HepG2 (cell line): ENCODE measurements around the gene IFNG-AS1. TPM values are rescaled to one million over a fixed set of nuclear protein-coding genes. Genes with fewer than 3 reads are reported as not detected.

Experiments
- ATAC-seq: fragments of 200-7000 bp; cut with Tn5 transposase; 3 replicates; pipeline ENCODE4 v1.9.1; 2020; ENCODE audit warnings: mild to moderate bottlenecking, moderate library complexity
- BruUV-seq: library from RNA; stranded (reverse); fragments of 400-500 nt; replicated peaks from 2 replicates; lab custom pipeline; 2021; lab: Mats Ljungman, UMichigan
- CTCF ChIA-PET: fragments of 300-600 bp; formaldehyde crosslinking; extraction: SDS; loops from one replicate; lab custom pipeline; 2021; ENCODE audit warnings: low total read pairs, inconsistent platforms, low intra/inter-chr PET ratio; lab: Yijun Ruan, JAX
- POLR2A ChIA-PET: fragments of 350-600 bp; sonication (Branson Sonifier 250); formaldehyde crosslinking; loops from one replicate; lab custom pipeline; 2020; ENCODE audit warnings: antibody characterized with exemption, inconsistent platforms; lab: Yijun Ruan, JAX
- DNase-seq: peaks from one replicate; pipeline ENCODE4 v3.0.0-alpha.2; 2015; ENCODE audit warnings: low spot score
- FAIRE-seq: peaks from 3 replicates; lab custom pipeline; 2011; peaks lifted over from hg19 to GRCh38; lab: Jason Lieb, UNC
- H2AFZ ChIP-seq: one replicate; pipeline ENCODE4 v1.6.1; 2011; ENCODE audit warnings: low read length, inconsistent platforms
- H3K27ac ChIP-seq: fragments of 300-600 bp; 3 replicates; pipeline ENCODE4 v1.8.0; 2011; ENCODE audit warnings: mixed run types, mild to moderate bottlenecking, mixed read lengths, low read length, inconsistent platforms; ENCODE audit not compliant: insufficient read depth; ENCODE audit errors: extremely low read length
- H3K27me3 ChIP-seq, 2 experiments: fragments of 200-600 bp in 1 of 2; 2 replicates in 1 of 2; 3 replicates in 1 of 2; pipeline versions ENCODE4 v1.6.0 to v1.8.0; 2011; ENCODE audit warnings: low read length in 2 of 2, mild to moderate bottlenecking in 2 of 2, moderate library complexity in 2 of 2, inconsistent platforms in 1 of 2; ENCODE audit not compliant: insufficient read depth in 2 of 2, control insufficient read depth in 1 of 2
- H3K36me3 ChIP-seq, 2 experiments: fragments of 200-600 bp in 1 of 2; replicated peaks in 1 of 2; 2 replicates in 1 of 2; 3 replicates in 1 of 2; pipeline versions ENCODE4 v1.5.1 to v1.8.0; 2011; ENCODE audit warnings: low read length in 2 of 2, inconsistent platforms in 1 of 2; ENCODE audit not compliant: insufficient read depth in 2 of 2, control insufficient read depth in 1 of 2
- H3K4me1 ChIP-seq: 2 replicates; pipeline ENCODE4 v1.5.1; 2012; ENCODE audit warnings: low read length, inconsistent platforms; ENCODE audit not compliant: insufficient read depth
- H3K4me2 ChIP-seq: 2 replicates; pipeline ENCODE4 v1.6.0; 2011; ENCODE audit warnings: low read depth, low read length, inconsistent platforms
- H3K4me3 ChIP-seq, 3 experiments: fragments of 200-600 bp in 1 of 3; sonication (generic), shearing (Covaris generic) in 1 of 3; replicated peaks in 1 of 3; 2 replicates each; pipeline ENCODE4 v1.5.1; 2011 to 2016; ENCODE audit warnings: low read length in 3 of 3, inconsistent platforms in 2 of 3, low read depth in 2 of 3, mild to moderate bottlenecking in 2 of 3, control low read depth in 1 of 3, mixed read lengths in 1 of 3; ENCODE audit not compliant: insufficient read depth in 1 of 3
- H3K79me2 ChIP-seq: one replicate; pipeline ENCODE4 v1.6.1; 2011; ENCODE audit warnings: low read length, inconsistent platforms; ENCODE audit not compliant: insufficient read depth
- H3K9ac ChIP-seq: 2 replicates; pipeline ENCODE4 v1.6.0; 2011; ENCODE audit warnings: mild to moderate bottlenecking, low read depth, low read length, inconsistent platforms; ENCODE audit not compliant: insufficient read depth
- H3K9me3 ChIP-seq: 2 replicates; pipeline ENCODE4 v1.5.1; 2012; ENCODE audit warnings: mild to moderate bottlenecking, low read length
- H4K20me1 ChIP-seq: 2 replicates; pipeline ENCODE4 v1.6.0; 2011; ENCODE audit warnings: inconsistent platforms, mild to moderate bottlenecking, low read length, moderate library complexity; ENCODE audit not compliant: insufficient read depth
- BHLHE40 ChIP-seq: IDR thresholded peaks from 2 replicates; pipeline ENCODE4 v1.6.1; 2011; ENCODE audit warnings: low read length, improper control_type of control experiment
- CREB3 ChIP-seq: sonication (generic); formaldehyde crosslinking; IDR thresholded peaks from 2 replicates; pipeline ENCODE4 v1.5.0; 2020; ENCODE audit warnings: missing genetic modification reagents
- FOXK2 ChIP-seq: fragments of 450-650 bp; IDR thresholded peaks from 2 replicates; pipeline ENCODE4 v1.6.1; 2016
- KDM3A ChIP-seq: IDR thresholded peaks from 2 replicates; pipeline ENCODE4 v1.6.1; 2018; ENCODE audit warnings: low read depth, missing compliant biosample characterization
- PHF8 ChIP-seq: sonication (generic); formaldehyde crosslinking; IDR thresholded peaks from 2 replicates; pipeline ENCODE4 v1.5.0; 2020; ENCODE audit warnings: missing genetic modification reagents
- RFX1 ChIP-seq: fragments of 450-650 bp; IDR thresholded peaks from 2 replicates; pipeline ENCODE4 v1.6.1; 2017
- SNAI1 ChIP-seq: sonication (generic); formaldehyde crosslinking; IDR thresholded peaks from 2 replicates; pipeline ENCODE4 v1.5.0; 2020; ENCODE audit warnings: mild to moderate bottlenecking, missing genetic modification reagents, borderline replicate concordance
- STAT5B ChIP-seq: sonication (generic); formaldehyde crosslinking; IDR thresholded peaks from 2 replicates; pipeline ENCODE4 v1.4.0; 2020; ENCODE audit warnings: missing genetic modification reagents
- ZNF136 ChIP-seq: sonication (generic); formaldehyde crosslinking; IDR thresholded peaks from 2 replicates; pipeline ENCODE4 v1.8.1; 2022; ENCODE audit warnings: low read depth, mild to moderate bottlenecking, moderate library complexity, missing genetic modification reagents
- ZNF343 ChIP-seq: sonication (generic); formaldehyde crosslinking; IDR thresholded peaks from 2 replicates; pipeline ENCODE4 v1.4.0; 2020; ENCODE audit warnings: mild to moderate bottlenecking, missing genetic modification reagents
- ZNF350 ChIP-seq: sonication (generic); formaldehyde crosslinking; IDR thresholded peaks from 2 replicates; pipeline ENCODE4 v1.4.0; 2020; ENCODE audit warnings: mild to moderate bottlenecking, low read depth, missing genetic modification reagents, borderline replicate concordance
- WGBS: methylation state at CpG from one replicate; pipeline ENCODE4 v1.1.6; 2017; ENCODE audit warnings: low lambda C conversion rate; 5-methylcytosine and 5-hydroxymethylcytosine counted together
- in situ Hi-C: cut with HindIII; loops from 2 replicates; pipeline ENCODE4 v1.10.0; 2017; ENCODE audit warnings: low pct_unique_long_range_greater_than_20kb; ENCODE audit not compliant: extremely low pct_ligation_motif_present
- intact Hi-C: fragments of 100-400 bp; cut with micrococcal nuclease; formaldehyde crosslinking; loops from one replicate; pipeline ENCODE4 v1.10.0; 2022; ENCODE audit not compliant: unreplicated experiment
- polyA plus RNA-seq, 8 experiments: library from polyadenylated mRNA; depleted of rRNA in 3 of 8; stranded (reverse) in 7 of 8; unstranded in 1 of 8; fragments of >200 nt; fragmentation: Illumina TruSeq in 4 of 8; extraction: Trizol in 4 of 8; gene quantifications; 2 replicates each; pipeline versions ENCODE4 v1.2.1 to v1.2.3, GENCODE V29; 2011 to 2016; ENCODE audit warnings: low read depth in 4 of 8, missing spikeins in 1 of 8, mixed read lengths in 1 of 8; ENCODE audit not compliant: insufficient read depth in 1 of 8
- total RNA-seq, 5 experiments: library from RNA; depleted of rRNA; stranded (reverse); fragments of >200 nt; fragmentation: Illumina TruSeq; extraction: Trizol; gene quantifications; 2 replicates each; pipeline ENCODE4 v1.2.3, GENCODE V29; 2016; ENCODE audit warnings: low read depth in 1 of 5
- TF ChIP-seq, protein P1 (sequence below): IDR thresholded peaks from 2 replicates; pipeline ENCODE4 v1.6.1; 2012; ENCODE audit warnings: low read depth, low read length, improper control_type of control experiment
- TF ChIP-seq, protein P2 (sequence below): sonication (generic); formaldehyde crosslinking; IDR thresholded peaks from one replicate; pipeline ENCODE4 v1.5.1; 2020; ENCODE audit warnings: mild to moderate bottlenecking, missing genetic modification reagents; ENCODE audit errors: not compliant biosample characterization

IFNG-AS1 gene
- total and polyA plus RNA-seq, 2 of the 13 experiments (the other 11 are each of a cell fraction or from before 2014, with no cell fraction given) = not detected

DNA sequence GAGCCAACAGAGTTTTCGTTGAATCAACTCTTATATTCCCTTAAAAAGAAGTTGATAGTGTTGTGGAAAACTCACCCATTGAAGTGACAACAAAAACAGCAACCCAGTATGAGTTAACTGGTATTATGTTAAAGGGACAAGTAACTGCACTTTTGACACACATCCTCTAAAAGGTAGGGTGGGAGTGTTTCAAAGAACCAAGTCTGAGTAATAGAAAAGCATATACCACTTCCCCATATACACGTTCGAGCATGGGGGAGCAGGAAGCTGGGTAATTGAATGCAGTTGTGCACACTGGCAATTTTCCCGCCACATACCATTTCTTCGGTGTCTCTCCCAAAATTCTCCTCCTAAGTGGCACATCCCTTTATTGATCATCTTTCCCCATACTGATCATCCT is 31.5 kb downstream of the IFNG-AS1 start (continued):
- TF ChIP-seq CREB3 (CRISPR knock-in tag) (no peak), ZNF343 (CRISPR knock-in tag) (no peak), KDM3A (no peak), RFX1 (no peak), STAT5B (CRISPR knock-in tag) (no peak)
- TF ChIP-seq, protein P1, sequence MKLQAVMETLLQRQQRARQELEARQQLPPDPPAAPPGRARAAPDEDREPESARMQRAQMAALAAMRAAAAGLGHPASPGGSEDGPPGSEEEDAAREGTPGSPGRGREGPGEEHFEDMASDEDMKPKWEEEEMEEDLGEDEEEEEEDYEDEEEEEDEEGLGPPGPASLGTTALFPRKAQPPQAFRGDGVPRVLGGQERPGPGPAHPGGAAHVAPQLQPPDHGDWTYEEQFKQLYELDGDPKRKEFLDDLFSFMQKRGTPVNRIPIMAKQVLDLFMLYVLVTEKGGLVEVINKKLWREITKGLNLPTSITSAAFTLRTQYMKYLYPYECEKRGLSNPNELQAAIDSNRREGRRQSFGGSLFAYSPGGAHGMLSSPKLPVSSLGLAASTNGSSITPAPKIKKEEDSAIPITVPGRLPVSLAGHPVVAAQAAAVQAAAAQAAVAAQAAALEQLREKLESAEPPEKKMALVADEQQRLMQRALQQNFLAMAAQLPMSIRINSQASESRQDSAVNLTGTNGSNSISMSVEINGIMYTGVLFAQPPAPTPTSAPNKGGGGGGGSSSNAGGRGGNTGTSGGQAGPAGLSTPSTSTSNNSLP = no peak
- TF ChIP-seq, all 625 proteins: peak for 0

DNA sequence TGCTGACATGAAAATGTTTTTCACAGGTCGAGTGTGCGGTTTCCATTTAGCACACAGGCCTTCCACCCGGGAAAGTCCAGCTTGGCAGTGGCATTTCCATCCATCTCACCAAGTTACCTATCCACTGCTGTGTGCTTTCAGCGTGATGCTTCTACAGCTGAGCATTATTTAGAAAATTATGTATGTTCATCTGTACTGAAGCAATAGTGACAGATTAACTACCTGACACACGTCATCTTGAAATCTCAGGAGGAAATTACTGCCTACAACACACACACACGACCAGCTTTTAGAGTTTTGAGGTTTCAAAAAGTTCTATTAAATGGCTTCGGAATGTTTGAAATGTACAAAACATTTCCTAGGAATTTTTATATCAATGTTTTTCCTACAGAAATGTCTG is 39.4 kb downstream of the IFNG-AS1 start:
- Histone ChIP-seq H3K36me3 (no peaks in the 10 kb centered on the region), H4K20me1 (no peaks in the 10 kb centered on the region), H2AFZ (no peak overlapping the region), H3K27me3 (peaks cover 0 to 3% of the 10 kb centered on the region in 2 experiments; a peak in 1 of 5 replicates), H3K4me2 (no peak overlapping the region), H3K9me3 (no peaks in the 10 kb centered on the region), H3K4me3 (no peak overlapping the region), H3K27ac (no peak overlapping the region), H3K9ac (no peak overlapping the region), H3K4me1 (no peaks in the 10 kb centered on the region), H3K79me2 (no peaks in the 10 kb centered on the region)
- intact Hi-C loops = no loop called here
- no TSS peak for BruUV-seq
- POLR2A ChIA-PET = no interaction called here
- FAIRE-seq (no peak), ATAC-seq (no peak), DNase-seq (no peak)
- CTCF ChIA-PET = no interaction called here
- 6% methylated on average over 7 of the region's 7 CpGs for WGBS
- in situ Hi-C loops = loop anchor here (25.0 kb wide), 1 partner anchor 284 kb away; no protein-coding TSS in a partner anchor
- TF ChIP-seq FOXK2 (no peak), SNAI1 (CRISPR knock-in tag) (no peak), ZNF136 (no peak), BHLHE40 (no peak), PHF8 (CRISPR knock-in tag) (no peak), ZNF350 (CRISPR knock-in tag) (no peak)
- TF ChIP-seq, protein P2, sequence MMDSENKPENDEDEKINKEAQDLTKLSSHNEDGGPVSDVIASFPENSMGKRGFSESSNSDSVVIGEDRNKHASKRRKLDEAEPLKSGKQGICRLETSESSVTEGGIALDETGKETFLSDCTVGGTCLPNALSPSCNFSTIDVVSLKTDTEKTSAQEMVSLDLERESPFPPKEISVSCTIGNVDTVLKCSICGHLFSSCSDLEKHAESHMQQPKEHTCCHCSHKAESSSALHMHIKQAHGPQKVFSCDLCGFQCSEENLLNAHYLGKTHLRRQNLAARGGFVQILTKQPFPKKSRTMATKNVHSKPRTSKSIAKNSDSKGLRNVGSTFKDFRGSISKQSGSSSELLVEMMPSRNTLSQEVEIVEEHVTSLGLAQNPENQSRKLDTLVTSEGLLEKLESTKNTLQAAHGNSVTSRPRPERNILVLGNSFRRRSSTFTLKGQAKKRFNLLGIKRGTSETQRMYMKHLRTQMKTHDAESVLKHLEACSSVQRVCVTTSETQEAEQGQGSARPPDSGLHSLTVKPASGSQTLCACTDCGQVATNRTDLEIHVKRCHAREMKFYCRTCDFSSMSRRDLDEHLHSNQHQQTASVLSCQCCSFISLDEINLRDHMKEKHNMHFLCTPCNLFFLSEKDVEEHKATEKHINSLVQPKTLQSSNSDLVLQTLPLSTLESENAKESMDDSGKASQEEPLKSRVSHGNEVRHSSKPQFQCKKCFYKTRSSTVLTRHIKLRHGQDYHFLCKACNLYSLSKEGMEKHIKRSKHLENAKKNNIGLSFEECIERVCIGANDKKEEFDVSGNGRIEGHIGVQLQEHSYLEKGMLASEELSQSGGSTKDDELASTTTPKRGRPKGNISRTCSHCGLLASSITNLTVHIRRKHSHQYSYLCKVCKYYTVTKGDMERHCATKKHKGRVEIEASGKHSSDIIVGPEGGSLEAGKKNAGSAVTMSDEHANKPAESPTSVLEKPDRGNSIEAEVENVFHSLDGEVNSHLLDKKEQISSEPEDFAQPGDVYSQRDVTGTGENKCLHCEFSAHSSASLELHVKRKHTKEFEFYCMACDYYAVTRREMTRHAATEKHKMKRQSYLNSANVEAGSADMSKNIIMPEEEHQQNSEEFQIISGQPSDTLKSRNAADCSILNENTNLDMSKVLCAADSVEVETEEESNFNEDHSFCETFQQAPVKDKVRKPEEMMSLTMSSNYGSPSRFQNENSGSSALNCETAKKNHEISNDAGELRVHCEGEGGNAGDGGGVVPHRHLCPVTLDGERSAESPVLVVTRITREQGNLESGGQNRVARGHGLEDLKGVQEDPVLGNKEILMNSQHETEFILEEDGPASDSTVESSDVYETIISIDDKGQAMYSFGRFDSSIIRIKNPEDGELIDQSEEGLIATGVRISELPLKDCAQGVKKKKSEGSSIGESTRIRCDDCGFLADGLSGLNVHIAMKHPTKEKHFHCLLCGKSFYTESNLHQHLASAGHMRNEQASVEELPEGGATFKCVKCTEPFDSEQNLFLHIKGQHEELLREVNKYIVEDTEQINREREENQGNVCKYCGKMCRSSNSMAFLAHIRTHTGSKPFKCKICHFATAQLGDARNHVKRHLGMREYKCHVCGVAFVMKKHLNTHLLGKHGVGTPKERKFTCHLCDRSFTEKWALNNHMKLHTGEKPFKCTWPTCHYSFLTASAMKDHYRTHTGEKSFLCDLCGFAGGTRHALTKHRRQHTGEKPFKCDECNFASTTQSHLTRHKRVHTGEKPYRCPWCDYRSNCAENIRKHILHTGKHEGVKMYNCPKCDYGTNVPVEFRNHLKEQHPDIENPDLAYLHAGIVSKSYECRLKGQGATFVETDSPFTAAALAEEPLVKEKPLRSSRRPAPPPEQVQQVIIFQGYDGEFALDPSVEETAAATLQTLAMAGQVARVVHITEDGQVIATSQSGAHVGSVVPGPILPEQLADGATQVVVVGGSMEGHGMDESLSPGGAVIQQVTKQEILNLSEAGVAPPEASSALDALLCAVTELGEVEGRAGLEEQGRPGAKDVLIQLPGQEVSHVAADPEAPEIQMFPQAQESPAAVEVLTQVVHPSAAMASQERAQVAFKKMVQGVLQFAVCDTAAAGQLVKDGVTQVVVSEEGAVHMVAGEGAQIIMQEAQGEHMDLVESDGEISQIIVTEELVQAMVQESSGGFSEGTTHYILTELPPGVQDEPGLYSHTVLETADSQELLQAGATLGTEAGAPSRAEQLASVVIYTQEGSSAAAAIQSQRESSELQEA (CRISPR knock-in tag) = no peak
